Chondrocyte (in vitro differentiated cells): ENCODE results near the gene CASTOR1. TPM values are rescaled to one million over a fixed set of nuclear protein-coding genes. Genes with fewer than 3 reads are reported as not detected.

Source experiments
- DNase-seq: peaks from one replicate; pipeline ENCODE4 v3.0.0; 2021; ENCODE audit warnings: mixed read lengths, low spot score
- H3K27ac Mint-ChIP-seq: one replicate; pipeline ENCODE4 v1.8.0; 2021; ENCODE audit warnings: mild to moderate bottlenecking, moderate library complexity, mixed read lengths; ENCODE audit not compliant: unreplicated experiment
- H3K27me3 Mint-ChIP-seq: 2 replicates; pipeline ENCODE4 v1.8.0; 2021; ENCODE audit warnings: low read depth, mixed read lengths
- H3K36me3 Mint-ChIP-seq: 2 replicates; pipeline ENCODE4 v1.8.0; 2021; ENCODE audit warnings: low read depth, mixed read lengths
- H3K4me1 Mint-ChIP-seq: 2 replicates; pipeline ENCODE4 v1.8.0; 2021; ENCODE audit warnings: low read depth, mild to moderate bottlenecking, mixed read lengths
- H3K4me3 Mint-ChIP-seq: one replicate; pipeline ENCODE4 v1.8.0; 2021; ENCODE audit warnings: mild to moderate bottlenecking, moderate library complexity, mixed read lengths; ENCODE audit not compliant: unreplicated experiment
- H3K9me3 Mint-ChIP-seq: 2 replicates; pipeline ENCODE4 v1.8.0; 2021; ENCODE audit warnings: low read depth, mixed read lengths
- CTCF ChIP-seq: fragments of 200-600 bp; sonication (generic); IDR thresholded peaks from 2 replicates; pipeline ENCODE4 v1.5.0; 2021; ENCODE audit warnings: antibody characterized with exemption, mild to moderate bottlenecking, moderate library complexity
- total RNA-seq: library from RNA; stranded (reverse); gene quantifications from 3 replicates; pipeline ENCODE4 v1.2.1, GENCODE V29; 2021

The CASTOR1 gene
- total RNA-seq, 1 donor from 2014 or later: 12.1 TPM

- Mint-ChIP-seq H3K27me3 (no peaks in the 10 kb centered on the region), H3K36me3 (peaks cover 15% of the 10 kb centered on the region), H3K4me3 (no peak overlapping the region), H3K27ac (peak overlapping the region; percentile 37), H3K9me3 (no peaks in the 10 kb centered on the region), H3K4me1 (peaks cover 27% of the 10 kb centered on the region)
- no peak for DNase-seq
- TF ChIP-seq CTCF: no peak
Measured at GRCh38 chr22:30293026-30293425, 3.7 kb upstream of the CASTOR1 start.

GRCh38 chr22:30292069-30292970 is 3.0 kb upstream of the CASTOR1 start:
- no peak for DNase-seq
- H3K4me3 Mint-ChIP-seq: no peak overlapping the region

GRCh38 chr22:30291058-30291892 is 2.0 kb upstream of the CASTOR1 start:
- Mint-ChIP-seq H3K4me1 (peaks cover 31% of the 10 kb centered on the region), H3K36me3 (peaks cover 15% of the 10 kb centered on the region), H3K27ac (peak overlapping the region; percentile 88), H3K27me3 (no peaks in the 10 kb centered on the region), H3K4me3 (no peak overlapping the region), H3K9me3 (no peaks in the 10 kb centered on the region)
- TF ChIP-seq CTCF: no peak
- no peak for DNase-seq

More at GRCh38 chr22:30292069-30292970, 3.0 kb upstream of the CASTOR1 start:
- Mint-ChIP-seq H3K27ac (peak overlapping the region; percentile 88), H3K27me3 (no peaks in the 10 kb centered on the region), H3K36me3 (peaks cover 14% of the 10 kb centered on the region), H3K4me1 (peaks cover 31% of the 10 kb centered on the region), H3K9me3 (no peaks in the 10 kb centered on the region)
- TF ChIP-seq CTCF: no peak

GRCh38 chr22:30290342-30291057 is 1.2 kb upstream of the CASTOR1 start:
- Mint-ChIP-seq H3K27me3 (no peaks in the 10 kb centered on the region), H3K27ac (peak overlapping the region; percentile 88), H3K4me3 (peak overlapping the region; percentile 77), H3K9me3 (no peaks in the 10 kb centered on the region), H3K36me3 (peaks cover 15% of the 10 kb centered on the region), H3K4me1 (peaks cover 31% of the 10 kb centered on the region)
- DNase-seq: no peak
- no peak for TF ChIP-seq CTCF

- Mint-ChIP-seq H3K27ac (peak overlapping the region; percentile 88), H3K9me3 (no peaks in the 10 kb centered on the region), H3K4me1 (peaks cover 31% of the 10 kb centered on the region), H3K27me3 (no peaks in the 10 kb centered on the region), H3K4me3 (peak overlapping the region; percentile 77), H3K36me3 (peaks cover 17% of the 10 kb centered on the region)
- no peak for DNase-seq
- peak; percentile 26 for TF ChIP-seq CTCF
Measured at GRCh38 chr22:30289980-30290313, 642 bp upstream of the CASTOR1 start.
